Type B pancreatic cell (in vitro differentiated cells): ENCODE measurements around the gene CEP41. TPM values are rescaled to one million over a fixed set of nuclear protein-coding genes. Genes with fewer than 3 reads are reported as not detected.

Source experiments
- DNase-seq: peaks from one replicate; pipeline ENCODE4 v3.0.0; 2021; ENCODE audit warnings: mixed read lengths; ENCODE audit not compliant: unreplicated experiment; ENCODE audit errors: extremely low spot score
- H3K27ac Mint-ChIP-seq: 2 replicates; pipeline ENCODE4 v1.8.0; 2021; ENCODE audit warnings: mild to moderate bottlenecking, mixed read lengths
- H3K27me3 Mint-ChIP-seq: 2 replicates; pipeline ENCODE4 v1.8.0; 2021; ENCODE audit warnings: mixed read lengths
- H3K36me3 Mint-ChIP-seq: 2 replicates; pipeline ENCODE4 v1.8.0; 2021; ENCODE audit warnings: mixed read lengths
- H3K4me1 Mint-ChIP-seq: one replicate; pipeline ENCODE4 v1.8.0; 2021; ENCODE audit warnings: mixed read lengths; ENCODE audit not compliant: unreplicated experiment
- H3K4me3 Mint-ChIP-seq: 2 replicates; pipeline ENCODE4 v1.8.0; 2021; ENCODE audit warnings: mild to moderate bottlenecking, mixed read lengths
- H3K9me3 Mint-ChIP-seq: 2 replicates; pipeline ENCODE4 v1.8.0; 2021; ENCODE audit warnings: mixed read lengths
- CTCF ChIP-seq: fragments of 200-600 bp; sonication (generic); conservative IDR thresholded peaks from 2 replicates; pipeline ENCODE4 v1.5.0; 2021; ENCODE audit warnings: antibody characterized with exemption, mild to moderate bottlenecking
- total RNA-seq: library from RNA; stranded (reverse); gene quantifications from 2 replicates; pipeline ENCODE4 v1.2.1, GENCODE V29; 2021; ENCODE audit warnings: low replicate concordance

CEP41 gene
- total RNA-seq, 1 donor from 2014 or later: 33.0 TPM

GRCh38 chr7:130432886-130433285, 7.9 kb downstream of the CEP41 start:
- Mint-ChIP-seq H3K9me3 (peaks cover 6% of the 10 kb centered on the region), H3K4me3 (no peak overlapping the region), H3K27me3 (no peaks in the 10 kb centered on the region), H3K36me3 (peaks cover 15% of the 10 kb centered on the region), H3K4me1 (peaks cover 6% of the 10 kb centered on the region), H3K27ac (no peak overlapping the region)
- TF ChIP-seq CTCF: no peak
- DNase-seq: no peak

- Mint-ChIP-seq H3K27ac (no peak overlapping the region), H3K36me3 (peaks cover 5% of the 10 kb centered on the region), H3K4me3 (no peak overlapping the region), H3K4me1 (peaks cover 13% of the 10 kb centered on the region), H3K9me3 (peaks cover 2% of the 10 kb centered on the region), H3K27me3 (no peaks in the 10 kb centered on the region)
- DNase-seq: no peak
- TF ChIP-seq CTCF: no peak
These were observed 9.8 kb downstream of the CEP41 start for GRCh38 chr7:130430841-130431666.

- Mint-ChIP-seq H3K4me3 (no peak overlapping the region), H3K27me3 (no peaks in the 10 kb centered on the region), H3K27ac (no peak overlapping the region), H3K4me1 (peaks cover 17% of the 10 kb centered on the region), H3K36me3 (peaks cover 3% of the 10 kb centered on the region), H3K9me3 (no peaks in the 10 kb centered on the region)
- DNase-seq: no peak
- no peak for TF ChIP-seq CTCF
These were observed 10.7 kb downstream of the CEP41 start for GRCh38 chr7:130430115-130430514.

GRCh38 chr7:130429019-130429418, 11.8 kb downstream of the CEP41 start:
- H3K4me3 Mint-ChIP-seq: no peak overlapping the region
- no peaks in the 10 kb centered on the region for H3K9me3 Mint-ChIP-seq
- DNase-seq: no peak
- no peaks in the 10 kb centered on the region for H3K27me3 Mint-ChIP-seq
- TF ChIP-seq CTCF: no peak
- H3K4me1 Mint-ChIP-seq: peaks cover 22% of the 10 kb centered on the region
- peaks cover 8% of the 10 kb centered on the region for H3K36me3 Mint-ChIP-seq
- peak overlapping the region; percentile 24 for H3K27ac Mint-ChIP-seq

GRCh38 chr7:130426564-130426963, 14.3 kb downstream of the CEP41 start:
- H3K27me3 Mint-ChIP-seq: no peaks in the 10 kb centered on the region
- no peak for TF ChIP-seq CTCF
- H3K4me3 Mint-ChIP-seq: no peak overlapping the region
- H3K27ac Mint-ChIP-seq: no peak overlapping the region
- H3K9me3 Mint-ChIP-seq: no peaks in the 10 kb centered on the region
- H3K36me3 Mint-ChIP-seq: peaks cover 8% of the 10 kb centered on the region
- H3K4me1 Mint-ChIP-seq: peaks cover 37% of the 10 kb centered on the region
- no peak for DNase-seq
